GM19023 (cell line): Measurements from ENCODE around the gene ANO6.

ENCODE experiments used
- ATAC-seq: cut with Tn5 transposase; IDR thresholded peaks from one replicate; pipeline ENCODE4 v1.9.1; 2021; ENCODE audit warnings: mild to moderate bottlenecking, moderate library complexity; ENCODE audit not compliant: unreplicated experiment

ANO6 gene

GRCh38 chr12:45276154-45276755 is 60.4 kb downstream of the ANO6 start:
- ATAC-seq = no peak

GRCh38 chr12:45278447-45278846 is 62.6 kb downstream of the ANO6 start:
- no peak for ATAC-seq

- no peak for ATAC-seq
These were observed 64.3 kb downstream of the ANO6 start for GRCh38 chr12:45279931-45280830.

- no peak for ATAC-seq
These were observed 66.1 kb downstream of the ANO6 start for GRCh38 chr12:45281994-45282393.

- ATAC-seq = no peak
These were observed 66.5 kb downstream of the ANO6 start for GRCh38 chr12:45282411-45282810.

- no peak for ATAC-seq
These were observed 68.4 kb downstream of the ANO6 start for GRCh38 chr12:45284096-45284901.

GRCh38 chr12:45285717-45286116 is 69.8 kb downstream of the ANO6 start:
- no peak for ATAC-seq

GRCh38 chr12:45286621-45287020 is 70.7 kb downstream of the ANO6 start:
- ATAC-seq = no peak

GRCh38 chr12:45289245-45290215 is 73.6 kb downstream of the ANO6 start:
- no peak for ATAC-seq

- ATAC-seq = no peak
These were observed 74.3 kb downstream of the ANO6 start for GRCh38 chr12:45290216-45290605.

- no peak for ATAC-seq
These were observed 75.6 kb downstream of the ANO6 start for GRCh38 chr12:45291518-45291917.

- ATAC-seq = no peak
These were observed 76.7 kb downstream of the ANO6 start for GRCh38 chr12:45292486-45293195.

GRCh38 chr12:45294906-45295305 is 79.0 kb downstream of the ANO6 start:
- no peak for ATAC-seq

- ATAC-seq = no peak
These were observed 80.2 kb downstream of the ANO6 start for GRCh38 chr12:45296046-45296586.

- ATAC-seq = no peak
These were observed 82.2 kb downstream of the ANO6 start for GRCh38 chr12:45298047-45298446.

GRCh38 chr12:45298721-45299692 is 83.1 kb downstream of the ANO6 start:
- no peak for ATAC-seq

- no peak for ATAC-seq
These were observed 86.9 kb downstream of the ANO6 start for GRCh38 chr12:45302621-45303369.

- ATAC-seq = no peak
These were observed 88.0 kb downstream of the ANO6 start for GRCh38 chr12:45303945-45304344.
